Raji (cell line): ENCODE data around the gene ABCC10.
A peak's percentile ranks its signal among the peaks of the same experiment; 100 is the strongest.

Source experiments
- POLR2A ChIP-seq: IDR thresholded peaks from 2 replicates; pipeline ENCODE4 v1.6.1; 2011; ENCODE audit warnings: low read depth, low read length, control low read depth; ENCODE audit not compliant: insufficient read depth

ABCC10 gene

DNA sequence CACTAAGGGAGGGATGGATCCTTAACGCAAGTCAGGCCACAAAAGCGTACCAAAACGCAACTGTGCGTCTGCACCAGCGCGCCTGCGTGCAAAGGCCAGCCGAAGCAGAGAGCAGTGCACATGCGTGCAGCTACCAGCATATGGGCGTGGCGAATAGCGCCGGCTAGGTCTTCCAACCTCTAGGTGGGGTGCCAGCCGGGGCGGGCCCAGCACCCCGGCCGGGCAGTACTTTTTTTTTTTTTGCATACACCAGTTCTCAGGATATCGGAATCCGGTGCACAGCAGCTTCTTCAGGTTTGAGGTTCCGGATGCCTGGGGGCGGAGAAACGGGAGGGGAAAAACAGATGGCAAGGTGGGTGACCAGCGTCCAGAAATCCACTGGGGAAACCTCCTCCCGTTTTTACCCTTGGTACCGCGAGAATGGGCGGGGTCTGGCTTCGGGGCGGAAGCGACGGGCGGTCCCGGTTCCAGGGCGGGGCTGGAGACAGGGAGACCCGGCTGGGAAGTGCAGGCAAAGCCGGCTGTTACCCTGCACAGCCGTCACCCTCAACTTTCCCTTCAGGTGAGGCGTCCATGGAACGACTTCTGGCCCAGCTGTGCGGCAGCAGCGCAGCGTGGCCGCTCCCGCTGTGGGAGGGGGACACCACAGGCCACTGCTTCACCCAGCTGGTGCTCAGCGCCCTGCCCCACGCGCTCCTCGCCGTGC lies at the start of gene ABCC10:
TSS of gene ABCC10 (plus strand) at position 136 of the 706 bp plus-strand sequence. CDS start at position 574, 438 bp downstream.
- TF ChIP-seq POLR2A = peak; percentile 88

DNA sequence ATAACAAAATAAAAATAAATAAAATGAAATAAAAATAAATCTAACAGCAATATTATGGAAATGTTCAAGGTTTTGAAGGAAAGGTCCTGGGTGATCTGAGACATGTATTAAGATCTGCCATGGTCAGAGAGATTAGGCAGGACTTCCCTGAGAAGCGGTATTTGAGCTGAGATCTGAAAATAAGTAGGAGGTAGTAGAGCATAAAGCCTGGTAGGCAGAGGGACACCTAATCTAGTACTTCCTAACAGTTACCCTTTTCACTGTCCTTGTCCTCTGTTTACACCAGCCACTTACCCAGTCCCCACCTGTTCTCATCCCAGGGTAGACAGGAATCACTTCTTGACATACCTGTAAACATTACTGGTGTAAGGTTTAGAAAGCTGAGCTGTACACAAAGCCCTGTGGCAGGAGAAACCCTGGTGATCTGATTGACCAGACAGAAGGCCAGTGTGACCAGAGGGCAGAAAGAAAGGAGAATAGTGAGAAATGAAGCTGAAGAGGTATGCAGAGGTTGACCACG lies 49.6 kb upstream of the ABCC10 start:
- no peak for TF ChIP-seq POLR2A

GRCh38 chr6:43378631-43379030 lies 48.7 kb upstream of the ABCC10 start:
- TF ChIP-seq POLR2A = no peak

- peak; percentile 9; the same call in 1 of the 2 replicates for TF ChIP-seq POLR2A
Observed at GRCh38 chr6:43383021-43383667, 44.2 kb upstream of the ABCC10 start.

GRCh38 chr6:43386492-43386891 lies 40.8 kb upstream of the ABCC10 start:
- no peak for TF ChIP-seq POLR2A

DNA sequence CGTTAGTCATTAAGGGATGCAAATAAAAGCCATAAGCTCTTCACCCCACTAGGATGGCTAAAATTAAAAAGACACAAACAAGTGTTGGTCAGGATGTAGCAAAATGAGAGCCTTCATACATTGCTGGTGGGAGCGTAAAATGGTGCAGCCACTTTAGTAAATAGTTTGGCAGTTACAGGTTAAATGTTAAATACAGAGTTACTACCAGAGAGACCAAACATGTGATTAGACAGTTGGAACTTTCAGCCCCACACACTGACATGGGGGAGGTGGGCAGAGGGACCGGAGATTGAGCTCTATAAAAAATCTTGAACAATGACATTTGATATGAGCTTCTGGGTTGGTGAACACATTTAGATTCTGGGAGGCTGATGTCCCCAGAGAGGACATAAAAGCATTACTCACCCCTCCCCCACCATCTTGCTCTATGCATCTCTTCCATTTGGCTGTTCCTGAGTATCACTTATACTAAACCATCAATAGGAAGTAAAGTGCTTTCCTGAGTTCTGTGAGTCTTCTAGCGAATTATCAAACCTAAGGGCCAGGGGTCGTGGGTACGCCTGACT lies 37.5 kb upstream of the ABCC10 start:
- no peak for TF ChIP-seq POLR2A

DNA sequence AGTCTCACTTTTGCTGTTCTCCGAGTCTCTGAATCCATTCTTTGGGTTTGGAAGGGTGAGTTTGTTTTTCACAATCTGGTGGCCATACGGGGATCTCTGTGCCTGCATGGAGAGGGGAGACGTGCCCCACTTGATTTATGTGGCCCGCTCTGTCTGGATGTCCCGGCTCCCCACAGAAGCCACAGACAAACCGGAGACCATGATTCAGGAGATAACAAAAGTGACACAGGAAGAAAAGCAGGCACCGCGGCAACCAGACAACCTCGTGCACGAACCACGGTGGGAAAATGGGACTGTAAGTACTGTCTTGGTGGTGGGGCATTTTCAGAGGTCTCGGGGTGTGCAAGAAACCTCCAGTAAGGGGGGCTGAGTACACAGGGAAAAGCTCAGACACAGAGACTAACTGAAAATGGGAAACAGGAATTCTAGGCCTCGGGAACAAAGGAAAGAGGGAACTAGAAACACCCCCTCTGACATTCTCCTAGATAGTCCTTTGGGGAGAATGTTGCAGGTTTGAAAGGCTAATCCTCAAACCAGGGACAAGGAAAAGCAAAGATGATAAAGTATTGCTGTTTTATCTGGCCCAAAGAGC lies 35.8 kb upstream of the ABCC10 start:
- TF ChIP-seq POLR2A = no peak

DNA sequence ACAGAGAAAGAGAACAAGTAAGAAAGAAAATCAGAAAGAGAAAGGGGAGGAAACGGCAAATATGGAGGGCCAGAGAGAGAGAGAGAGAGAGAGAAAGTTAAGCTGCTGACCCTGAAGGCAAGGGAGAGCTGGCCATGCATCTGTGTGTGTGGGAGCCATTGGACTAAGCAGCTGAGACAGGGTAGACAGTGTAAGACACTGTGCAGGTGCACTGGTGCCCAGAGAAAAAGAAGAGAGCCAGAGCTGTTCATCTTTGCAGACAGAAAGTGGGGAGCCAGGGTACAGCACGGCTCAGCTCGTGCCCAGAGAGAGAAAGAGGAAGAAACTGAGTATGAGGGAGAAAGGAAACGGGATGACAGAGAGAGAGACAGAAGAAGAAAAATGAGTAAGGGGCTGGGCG lies 33.7 kb upstream of the ABCC10 start:
- no peak for TF ChIP-seq POLR2A

- no peak for TF ChIP-seq POLR2A
Observed at GRCh38 chr6:43394982-43395381, 32.4 kb upstream of the ABCC10 start.

DNA sequence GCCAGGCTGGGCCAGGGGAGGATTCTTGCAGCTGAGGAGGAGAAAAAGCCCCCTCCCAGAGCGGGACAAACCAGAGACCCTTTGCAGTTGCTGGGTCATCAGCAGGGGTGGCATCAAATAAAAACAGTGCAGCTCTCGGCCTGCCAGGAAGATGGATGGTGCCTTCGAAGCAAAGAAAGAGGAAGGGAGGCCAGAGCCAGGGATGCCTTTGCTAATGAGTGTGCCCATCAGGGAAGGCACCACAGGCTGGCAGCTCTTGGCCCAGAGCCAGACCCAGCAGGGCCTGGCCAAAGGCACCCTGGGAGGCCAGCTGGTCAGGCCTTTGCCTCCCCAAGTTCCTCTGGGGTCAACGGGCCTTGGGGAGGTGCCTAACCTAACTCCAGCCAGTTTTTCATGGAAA lies 31.6 kb upstream of the ABCC10 start:
- no peak for TF ChIP-seq POLR2A

DNA sequence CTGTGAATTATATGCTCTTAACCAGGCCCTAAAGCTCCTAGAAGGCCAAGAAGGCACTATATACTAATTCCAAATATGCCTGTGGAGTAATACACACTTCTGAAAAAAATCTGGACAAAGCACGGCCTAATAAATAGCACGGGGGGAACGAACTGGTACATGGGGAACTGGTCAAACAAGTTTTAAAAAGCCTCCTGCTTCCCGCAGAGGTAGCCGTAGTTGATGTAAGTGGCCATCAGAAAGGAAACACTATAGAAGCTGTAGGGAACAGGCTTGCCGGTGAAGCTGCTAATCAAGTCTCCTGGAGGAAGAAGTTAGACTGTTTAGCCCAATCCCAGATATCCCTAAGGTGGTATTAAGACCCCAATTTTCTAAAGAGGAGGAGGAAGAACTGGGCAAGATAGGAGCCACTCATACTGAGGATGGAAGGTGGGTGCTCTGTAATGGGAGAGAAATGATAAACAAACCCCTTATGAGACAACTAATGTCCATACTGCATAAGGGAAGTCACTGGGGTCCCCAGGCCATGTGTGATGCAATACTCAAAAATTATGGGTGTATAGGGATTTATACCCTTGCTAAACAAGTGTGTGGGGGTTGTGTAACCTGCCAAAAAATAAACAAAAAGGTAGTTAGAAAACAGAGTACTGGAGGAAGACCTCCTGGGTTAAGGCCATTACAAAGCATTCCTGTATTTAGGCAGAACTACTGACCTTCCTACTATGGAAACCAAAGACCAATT lies 30.8 kb upstream of the ABCC10 start:
- TF ChIP-seq POLR2A = no peak

DNA sequence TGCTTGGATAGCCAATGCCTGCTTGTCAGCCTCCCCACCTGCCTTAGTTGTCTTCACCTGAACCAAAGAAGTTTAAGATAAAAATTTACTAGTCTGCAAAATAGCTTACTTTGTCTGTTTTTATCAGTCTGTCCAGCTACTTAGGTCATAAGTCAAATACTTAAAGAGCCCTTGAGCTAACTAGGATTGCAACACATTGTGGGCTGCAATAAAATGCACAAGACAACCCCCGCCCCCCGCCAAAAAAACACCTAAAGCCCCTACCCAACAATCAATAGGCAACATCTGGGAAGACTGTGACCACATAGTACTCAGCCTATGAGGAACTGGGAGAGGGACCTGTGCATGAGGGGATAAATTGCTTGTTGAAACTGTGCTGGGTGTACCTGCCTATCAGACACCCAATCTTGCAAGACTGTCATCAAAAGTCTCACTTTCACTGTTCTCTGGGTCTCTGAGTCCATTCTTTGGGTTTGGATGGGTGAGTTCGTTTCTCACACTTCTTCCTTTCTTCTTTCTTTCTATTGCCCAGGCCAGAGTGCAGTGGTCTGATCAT lies 27.3 kb upstream of the ABCC10 start:
- no peak for TF ChIP-seq POLR2A

GRCh38 chr6:43401730-43402129 lies 25.6 kb upstream of the ABCC10 start:
- no peak for TF ChIP-seq POLR2A

DNA sequence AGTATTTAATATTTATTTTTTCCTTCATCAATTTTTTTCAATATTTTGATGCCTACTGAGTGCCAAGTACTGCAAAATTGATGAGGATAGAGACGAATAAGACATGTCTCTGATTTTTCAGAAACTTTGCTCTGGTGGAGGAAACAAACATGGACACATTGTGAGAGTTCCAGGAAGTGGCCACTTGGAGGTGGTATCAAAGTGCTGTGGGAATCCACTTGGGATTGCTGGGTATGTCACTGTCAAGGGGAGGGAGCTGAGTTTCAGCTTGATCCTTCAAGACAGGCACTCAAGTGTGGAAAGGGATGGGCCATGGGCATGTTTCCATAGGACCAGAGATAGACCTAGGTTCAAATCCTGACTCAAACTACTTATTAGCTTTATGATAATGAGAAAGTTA lies 24.5 kb upstream of the ABCC10 start:
- TF ChIP-seq POLR2A = no peak

DNA sequence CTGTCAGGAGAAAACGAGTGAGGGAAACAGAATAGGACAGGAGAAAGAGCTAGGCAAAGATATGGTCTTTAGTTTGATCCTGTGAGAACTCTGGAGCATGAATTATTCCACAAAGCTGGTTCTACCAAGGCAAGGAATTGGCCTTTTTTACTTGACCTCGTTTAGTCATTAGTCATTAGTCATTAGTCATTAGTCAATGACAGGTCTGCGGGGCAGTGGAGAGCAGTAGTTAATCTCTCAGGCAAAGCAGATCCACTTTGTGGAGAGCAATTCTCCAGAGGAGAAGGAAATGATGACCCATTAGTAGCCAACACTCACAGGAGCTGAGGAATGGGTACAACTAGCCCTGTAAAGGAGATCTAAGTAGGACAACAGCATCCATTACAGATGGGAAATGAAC lies 22.0 kb upstream of the ABCC10 start:
- TF ChIP-seq POLR2A = no peak
